Activated naive CD8-positive, alpha-beta T cell treated with anti-CD3 and anti-CD28 coated beads, Interleukin-2, amount 50 U/mL, for 24 hours (primary cell): ENCODE results near the gene CANT1.
"Not testable (repeated sequence)": the region's sequence is repeated elsewhere in the genome, so short reads cannot be mapped to it uniquely, and the experiment has no call there.

Source experiments
- ATAC-seq: fragments of 150-1000 bp; cut with Tn5 transposase; one replicate; pipeline ENCODE4 v1.10.0; 2021
- DNase-seq: peaks from one replicate; pipeline ENCODE4 v3.0.0; 2021
- H3K27ac Mint-ChIP-seq: one replicate; pipeline ENCODE4 v1.8.0; 2021; ENCODE audit warnings: mild to moderate bottlenecking, mixed read lengths
- H3K27me3 Mint-ChIP-seq: one replicate; pipeline ENCODE4 v1.8.0; 2021; ENCODE audit warnings: mixed read lengths
- H3K36me3 Mint-ChIP-seq: one replicate; pipeline ENCODE4 v1.8.0; 2021; ENCODE audit warnings: low read depth, mixed read lengths
- H3K4me1 Mint-ChIP-seq: one replicate; pipeline ENCODE4 v1.8.0; 2021; ENCODE audit warnings: mixed read lengths
- H3K4me3 Mint-ChIP-seq: one replicate; pipeline ENCODE4 v1.8.0; 2021; ENCODE audit warnings: mild to moderate bottlenecking, moderate library complexity, mixed read lengths
- H3K9me3 Mint-ChIP-seq: one replicate; pipeline ENCODE4 v1.8.0; 2021; ENCODE audit warnings: mixed read lengths

Gene CANT1

GRCh38 chr17:79026376-79027273 is 17.1 kb upstream of the CANT1 start:
- Mint-ChIP-seq H3K9me3 (no peaks in the 10 kb centered on the region), H3K4me3 (no peak overlapping the region), H3K27ac (no peak overlapping the region), H3K27me3 (peaks cover 31% of the 10 kb centered on the region), H3K4me1 (peaks cover 8% of the 10 kb centered on the region), H3K36me3 (no peaks in the 10 kb centered on the region)
- ATAC-seq, result no peak
- DNase-seq, result no peak

DNA sequence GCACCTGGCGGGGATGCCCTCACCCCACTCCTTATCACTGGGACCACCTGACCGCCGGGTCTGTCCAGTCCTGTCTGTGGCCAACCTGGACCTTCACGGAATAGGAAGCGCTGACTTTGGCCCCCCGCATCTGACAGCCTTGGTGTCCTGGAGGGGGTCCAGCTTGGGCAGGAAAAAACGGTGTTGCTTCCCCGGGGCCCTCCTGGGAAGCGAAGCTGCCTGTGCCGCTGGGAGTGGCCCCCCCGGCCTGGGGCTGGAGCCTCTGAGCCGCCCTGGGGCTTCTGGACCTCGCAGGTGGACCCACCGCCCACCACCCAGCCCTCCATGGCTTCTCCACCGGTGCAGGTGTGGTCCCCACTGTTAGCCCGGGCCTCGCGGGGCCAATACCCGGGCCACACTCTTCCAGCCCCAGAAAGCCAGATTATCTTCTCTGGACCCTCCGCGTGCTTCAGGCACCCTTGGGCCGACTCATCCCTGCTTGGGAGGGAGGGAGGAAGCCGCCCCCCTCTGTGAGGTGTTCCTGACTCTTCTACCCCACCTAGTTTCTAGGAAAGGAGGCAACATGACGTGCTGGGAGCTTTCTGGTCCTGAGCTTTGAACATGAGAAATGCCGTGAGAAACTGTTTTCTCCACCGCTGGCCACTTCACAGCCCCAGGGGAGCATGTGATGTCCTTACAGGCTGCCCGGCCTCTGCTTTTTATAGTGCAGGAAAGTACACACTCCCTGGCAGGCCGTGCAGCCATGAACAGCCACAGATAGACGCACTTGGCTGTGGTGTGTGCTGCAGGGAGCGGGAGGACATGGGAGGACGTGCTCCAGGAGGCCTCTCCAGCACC is 15.6 kb upstream of the CANT1 start:
- Mint-ChIP-seq H3K27ac (no peak overlapping the region), H3K9me3 (no peaks in the 10 kb centered on the region), H3K27me3 (peaks cover 28% of the 10 kb centered on the region), H3K4me1 (peaks cover 8% of the 10 kb centered on the region), H3K4me3 (peak overlapping the region; percentile 76), H3K36me3 (no peaks in the 10 kb centered on the region)
- no peak for ATAC-seq
- DNase-seq, result no peak

- Mint-ChIP-seq H3K4me1 (peaks cover 8% of the 10 kb centered on the region), H3K9me3 (no peaks in the 10 kb centered on the region), H3K27me3 (peaks cover 26% of the 10 kb centered on the region), H3K4me3 (peak within 1 kb of the TSS; percentile 76), H3K27ac (peak within 1 kb of the TSS; percentile 60), H3K36me3 (no peaks in the 10 kb centered on the region)
- ATAC-seq (peak; percentile 47), DNase-seq (peak; percentile 40)
These were observed 14.6 kb upstream of the CANT1 start, which contains the start of gene C1QTNF1 for GRCh38 chr17:79023886-79024771. Gene C1QTNF1, plus strand, starts transcription at chr17:79024169. Its CDS starts 19,800 bp downstream, at chr17:79043969.

GRCh38 chr17:79023180-79023705 is 13.7 kb upstream of the CANT1 start:
- ATAC-seq (no peak), DNase-seq (no peak)
- H3K4me3 Mint-ChIP-seq, result peak overlapping the region; percentile 30
- peaks cover 8% of the 10 kb centered on the region for H3K4me1 Mint-ChIP-seq
- H3K9me3 Mint-ChIP-seq, result no peaks in the 10 kb centered on the region
- H3K27ac Mint-ChIP-seq, result no peak overlapping the region
- H3K36me3 Mint-ChIP-seq, result no peaks in the 10 kb centered on the region
- peaks cover 26% of the 10 kb centered on the region for H3K27me3 Mint-ChIP-seq

DNA sequence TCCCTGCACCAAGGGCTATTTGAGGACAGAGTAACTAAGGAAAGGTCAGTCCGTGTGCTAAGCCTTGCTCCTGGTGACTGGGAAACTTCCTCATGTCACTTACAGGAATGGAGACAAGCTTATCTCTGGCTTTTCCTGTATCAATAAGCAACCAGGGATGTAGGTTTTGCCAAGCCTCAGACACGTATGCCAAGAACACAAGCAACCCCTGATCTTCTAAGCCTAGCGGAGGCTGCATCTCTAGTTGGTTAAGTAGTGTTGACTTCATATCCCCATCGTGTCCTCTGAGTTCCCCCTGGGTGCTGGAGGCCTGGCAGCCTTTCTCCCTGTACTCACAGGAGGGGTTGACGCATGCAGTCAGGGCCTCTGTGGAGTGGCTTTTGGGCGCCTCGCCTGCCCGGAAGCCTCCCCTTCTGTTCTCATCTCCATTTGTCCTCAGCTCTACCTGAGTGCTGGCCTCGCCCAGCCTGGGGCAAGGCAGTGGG is 13.0 kb upstream of the CANT1 start:
- Mint-ChIP-seq H3K9me3 (no peaks in the 10 kb centered on the region), H3K27ac (no peak overlapping the region), H3K27me3 (peaks cover 22% of the 10 kb centered on the region), H3K4me3 (no peak overlapping the region), H3K4me1 (peaks cover 8% of the 10 kb centered on the region), H3K36me3 (no peaks in the 10 kb centered on the region)
- ATAC-seq (no peak), DNase-seq (no peak)

- not testable (repeated sequence) for ATAC-seq, DNase-seq, H3K4me1 Mint-ChIP-seq, H3K36me3 Mint-ChIP-seq, H3K27ac Mint-ChIP-seq, H3K9me3 Mint-ChIP-seq, H3K4me3 Mint-ChIP-seq
- H3K27me3 Mint-ChIP-seq, result peaks cover 21% of the 10 kb centered on the region
These were observed 12.4 kb upstream of the CANT1 start for GRCh38 chr17:79021929-79022328.

DNA sequence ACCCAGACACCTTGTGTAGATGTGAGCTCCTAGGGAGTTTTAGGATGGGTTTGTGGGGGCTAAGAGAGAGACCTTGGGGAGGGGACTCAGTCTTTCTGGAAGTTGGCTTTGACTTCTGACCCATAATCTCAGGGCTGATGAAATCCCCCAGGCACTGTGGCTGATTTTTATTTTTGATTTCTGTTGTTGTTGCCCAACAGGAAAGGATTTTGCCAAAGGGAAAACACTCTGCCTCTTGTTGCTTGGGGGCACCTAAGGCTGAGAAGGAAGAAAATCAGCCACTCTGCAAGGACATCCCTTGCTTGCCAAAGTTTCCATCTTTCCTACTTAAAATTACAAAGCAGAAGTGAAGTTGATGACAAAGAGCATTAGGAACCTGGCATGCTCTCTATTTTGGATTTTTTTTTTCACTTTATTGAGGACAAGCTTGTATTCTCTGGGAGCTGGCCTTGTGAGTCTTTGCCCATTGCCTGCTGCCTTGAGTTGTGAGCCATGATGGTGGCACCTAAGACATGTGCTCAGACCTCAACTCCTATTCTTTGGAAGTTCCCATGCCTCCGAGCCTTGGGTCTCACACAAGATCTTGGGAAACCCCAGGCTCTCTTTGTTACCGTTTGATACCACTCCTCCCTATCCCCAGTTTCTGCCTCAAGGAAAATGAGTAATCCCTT is 11.2 kb upstream of the CANT1 start:
- DNase-seq, result no peak
- Mint-ChIP-seq H3K27me3 (peaks cover 21% of the 10 kb centered on the region), H3K36me3 (no peaks in the 10 kb centered on the region), H3K9me3 (no peaks in the 10 kb centered on the region), H3K4me3 (no peak overlapping the region), H3K27ac (no peak overlapping the region), H3K4me1 (peaks cover 8% of the 10 kb centered on the region)
- ATAC-seq, result no peak

DNA sequence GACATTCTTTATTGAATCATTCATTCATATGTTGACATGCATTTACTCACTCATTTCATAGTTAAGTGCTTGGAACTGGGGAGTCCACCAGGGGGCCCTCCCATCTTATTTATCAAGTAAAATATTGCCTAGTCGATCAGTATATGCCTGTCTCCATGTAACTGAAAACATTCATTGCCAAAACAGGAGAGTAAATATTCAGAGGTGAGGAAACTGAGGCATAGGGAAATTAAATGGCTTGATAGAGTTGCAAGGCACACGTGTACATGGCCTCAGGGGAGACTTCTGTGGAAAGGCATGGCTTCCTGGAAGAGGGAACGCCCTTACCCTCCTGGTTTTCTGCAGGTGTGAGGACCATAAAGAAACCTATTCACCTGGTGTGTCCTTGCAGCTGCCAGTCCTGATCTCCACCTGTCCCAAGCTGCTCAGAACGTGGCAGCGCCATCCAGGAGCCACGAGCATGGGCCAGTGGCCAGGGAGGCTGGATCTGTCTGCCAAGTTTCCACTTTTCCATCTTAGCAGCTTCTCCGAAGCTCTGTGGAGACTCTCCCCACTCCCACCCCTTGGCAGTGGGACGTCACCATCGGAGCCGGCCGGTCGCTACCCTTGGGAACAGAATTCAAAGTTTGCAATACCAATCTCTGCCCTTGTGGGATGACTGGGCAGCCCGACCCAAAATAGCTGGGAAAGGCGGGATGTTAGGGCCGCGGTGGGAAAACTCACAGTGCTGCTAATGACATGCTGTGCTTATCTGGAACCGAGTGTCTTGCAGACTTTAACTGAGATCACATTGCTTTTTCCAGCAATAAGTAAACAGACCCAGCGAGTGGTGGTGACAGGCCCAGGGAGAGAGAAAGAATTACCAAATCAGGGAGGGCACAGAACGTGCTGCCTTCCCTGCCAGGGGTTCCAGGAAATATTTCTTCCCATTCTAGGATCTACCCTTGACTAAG is 10.3 kb upstream of the CANT1 start:
- Mint-ChIP-seq H3K4me1 (peaks cover 8% of the 10 kb centered on the region), H3K27me3 (peaks cover 16% of the 10 kb centered on the region), H3K36me3 (no peaks in the 10 kb centered on the region), H3K4me3 (no peak overlapping the region), H3K27ac (no peak overlapping the region), H3K9me3 (no peaks in the 10 kb centered on the region)
- ATAC-seq (no peak), DNase-seq (peak; percentile 49)

- Mint-ChIP-seq H3K36me3 (no peaks in the 10 kb centered on the region), H3K27ac (no peak overlapping the region), H3K9me3 (peaks cover under 1% of the 10 kb centered on the region), H3K4me1 (peaks cover 4% of the 10 kb centered on the region), H3K4me3 (no peak overlapping the region), H3K27me3 (peaks cover 12% of the 10 kb centered on the region)
- DNase-seq (no peak), ATAC-seq (no peak)
These were observed 9.7 kb upstream of the CANT1 start for GRCh38 chr17:79019261-79019631.

DNA sequence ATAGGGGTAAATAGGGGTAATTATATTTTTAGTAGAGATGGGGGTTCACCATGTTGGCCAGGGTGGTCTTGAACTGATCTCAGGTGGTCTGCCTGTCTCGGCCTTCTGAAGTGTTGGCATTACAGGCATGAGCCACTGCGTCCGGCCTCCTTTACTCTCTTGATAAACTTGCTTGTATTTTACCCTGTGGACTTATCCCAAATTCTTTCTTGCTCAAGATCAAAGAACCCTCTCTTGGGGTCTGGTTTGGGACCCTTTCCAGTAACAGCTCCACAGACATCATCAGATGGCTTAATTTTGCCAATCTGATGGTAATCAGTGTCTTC is 8.8 kb upstream of the CANT1 start:
- ATAC-seq (no peak), DNase-seq (no peak)
- Mint-ChIP-seq H3K4me3 (no peak overlapping the region), H3K4me1 (peaks cover under 1% of the 10 kb centered on the region), H3K36me3 (no peaks in the 10 kb centered on the region), H3K9me3 (peaks cover 4% of the 10 kb centered on the region), H3K27ac (no peak overlapping the region), H3K27me3 (peaks cover 7% of the 10 kb centered on the region)

- H3K36me3 Mint-ChIP-seq, result no peaks in the 10 kb centered on the region
- ATAC-seq (no peak), DNase-seq (no peak)
- peaks cover 5% of the 10 kb centered on the region for H3K27me3 Mint-ChIP-seq
- H3K27ac Mint-ChIP-seq, result no peak overlapping the region
- H3K4me1 Mint-ChIP-seq, result no peaks in the 10 kb centered on the region
- H3K9me3 Mint-ChIP-seq, result peaks cover 4% of the 10 kb centered on the region
- no peak overlapping the region for H3K4me3 Mint-ChIP-seq
These were observed 8.2 kb upstream of the CANT1 start for GRCh38 chr17:79017546-79018369.

- Mint-ChIP-seq H3K27ac (no peak overlapping the region), H3K4me1 (peaks cover 14% of the 10 kb centered on the region), H3K4me3 (no peak overlapping the region), H3K36me3 (no peaks in the 10 kb centered on the region), H3K9me3 (peaks cover 4% of the 10 kb centered on the region), H3K27me3 (peaks cover 2% of the 10 kb centered on the region)
- ATAC-seq (no peak), DNase-seq (no peak)
These were observed 4.7 kb upstream of the CANT1 start for GRCh38 chr17:79014158-79014758.
